ENCODE data around the gene RAP1GAP2.

Gene RAP1GAP2

DNA sequence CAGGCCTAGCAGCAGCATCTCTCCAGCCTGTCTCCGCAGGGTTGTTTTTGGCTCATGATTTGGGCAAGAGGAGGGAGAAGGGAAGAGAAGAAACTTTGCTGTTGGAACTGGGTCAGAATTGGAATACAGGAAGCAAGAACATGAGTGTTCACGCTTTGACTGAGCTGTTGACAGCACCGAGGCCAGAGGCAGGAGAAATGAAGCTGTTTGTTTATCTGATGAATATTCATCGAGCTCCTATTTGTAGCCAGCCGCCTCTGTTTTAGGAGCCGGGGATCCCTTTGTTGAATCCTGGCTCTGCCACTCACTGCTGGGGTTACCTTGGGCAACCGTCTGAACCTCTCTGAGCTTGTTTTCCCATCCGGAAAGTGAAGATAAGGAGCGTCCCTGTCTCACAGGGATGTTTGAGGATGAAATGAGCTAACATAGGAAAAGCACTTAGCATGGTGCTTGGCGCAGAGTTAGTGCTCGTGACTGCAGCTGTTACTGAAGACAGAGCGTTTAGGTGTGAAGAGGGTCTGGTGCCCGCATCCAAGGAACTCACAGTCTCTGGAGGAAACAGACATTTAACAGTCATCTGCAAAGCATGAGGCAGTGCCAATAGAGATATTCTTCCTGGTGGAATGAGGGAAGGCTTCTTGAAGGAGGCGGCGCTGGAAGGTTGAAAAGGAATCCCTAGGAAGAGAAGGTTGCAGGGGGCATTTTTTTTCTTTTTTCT lies 29.2 kb downstream of the RAP1GAP2 start:
- no peak for DNase-seq (ENCODE audit: insufficient read length, low spot score)
- no peak for FAIRE-seq
- TF ChIP-seq, protein P1, sequence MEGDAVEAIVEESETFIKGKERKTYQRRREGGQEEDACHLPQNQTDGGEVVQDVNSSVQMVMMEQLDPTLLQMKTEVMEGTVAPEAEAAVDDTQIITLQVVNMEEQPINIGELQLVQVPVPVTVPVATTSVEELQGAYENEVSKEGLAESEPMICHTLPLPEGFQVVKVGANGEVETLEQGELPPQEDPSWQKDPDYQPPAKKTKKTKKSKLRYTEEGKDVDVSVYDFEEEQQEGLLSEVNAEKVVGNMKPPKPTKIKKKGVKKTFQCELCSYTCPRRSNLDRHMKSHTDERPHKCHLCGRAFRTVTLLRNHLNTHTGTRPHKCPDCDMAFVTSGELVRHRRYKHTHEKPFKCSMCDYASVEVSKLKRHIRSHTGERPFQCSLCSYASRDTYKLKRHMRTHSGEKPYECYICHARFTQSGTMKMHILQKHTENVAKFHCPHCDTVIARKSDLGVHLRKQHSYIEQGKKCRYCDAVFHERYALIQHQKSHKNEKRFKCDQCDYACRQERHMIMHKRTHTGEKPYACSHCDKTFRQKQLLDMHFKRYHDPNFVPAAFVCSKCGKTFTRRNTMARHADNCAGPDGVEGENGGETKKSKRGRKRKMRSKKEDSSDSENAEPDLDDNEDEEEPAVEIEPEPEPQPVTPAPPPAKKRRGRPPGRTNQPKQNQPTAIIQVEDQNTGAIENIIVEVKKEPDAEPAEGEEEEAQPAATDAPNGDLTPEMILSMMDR (IDR thresholded peaks at IDR 0.05; ENCODE audit: insufficient read depth, missing control alignments), result no peak

DNA sequence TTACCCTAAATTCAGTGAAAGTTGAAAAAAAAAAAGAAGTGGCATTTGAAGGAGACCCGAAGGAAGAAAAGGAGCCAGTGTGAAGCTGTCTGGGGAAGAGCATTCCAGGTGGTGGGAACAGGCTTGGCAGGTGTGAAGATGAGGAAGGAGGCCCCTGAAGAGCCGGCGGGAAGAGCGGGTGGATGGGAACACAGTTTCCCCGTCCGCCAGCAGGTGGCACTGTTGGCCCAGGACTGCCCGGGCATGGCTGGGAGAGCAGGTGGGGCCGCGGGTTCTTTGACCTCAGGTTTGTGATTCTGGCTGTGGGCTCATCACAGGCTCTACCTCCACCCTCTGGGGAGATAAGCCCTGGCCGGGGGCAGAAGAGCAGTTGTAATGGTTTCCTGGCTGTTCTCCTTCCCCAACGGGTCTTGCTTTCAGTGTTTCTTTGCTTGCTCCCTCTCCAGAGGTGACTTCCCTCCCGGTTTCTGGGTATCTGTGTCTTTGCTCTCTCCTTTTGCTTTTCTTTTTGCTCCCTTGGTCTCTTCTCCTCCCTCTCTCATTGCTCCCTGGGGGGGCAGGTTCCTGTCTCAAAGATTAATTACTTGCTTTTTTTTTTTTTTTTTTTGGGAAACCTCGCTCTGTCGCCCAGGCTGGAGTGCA lies 32.3 kb downstream of the RAP1GAP2 start:
- DNase-seq (ENCODE audit: insufficient read length, low spot score), result peak; percentile 92
- TF ChIP-seq, protein P1 (IDR thresholded peaks at IDR 0.05; ENCODE audit: insufficient read depth, missing control alignments), result peak; percentile 58
- no peak for FAIRE-seq

DNA sequence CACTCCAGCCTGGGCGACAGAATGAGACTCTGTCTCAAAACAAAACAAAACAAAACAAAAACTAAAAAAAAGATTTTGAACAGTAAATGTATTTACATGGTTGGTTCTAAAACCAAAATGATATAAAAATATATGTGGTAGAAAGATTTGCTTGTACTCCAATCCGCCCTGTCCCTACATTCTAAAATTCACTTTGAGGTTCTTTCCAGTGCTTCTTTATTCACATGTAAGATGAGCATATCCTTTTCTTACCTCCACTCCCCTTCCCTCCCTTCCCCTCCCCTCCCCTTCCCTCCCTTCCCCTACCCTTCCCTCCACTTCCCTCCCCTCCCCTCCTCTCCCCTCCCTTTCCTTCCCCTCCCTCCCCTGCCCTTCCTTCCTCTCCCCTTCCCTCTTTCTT lies 34.4 kb downstream of the RAP1GAP2 start:
- FAIRE-seq, result no peak
- TF ChIP-seq, protein P1 (IDR thresholded peaks at IDR 0.05; ENCODE audit: insufficient read depth, missing control alignments), result no peak
- no peak for DNase-seq (ENCODE audit: insufficient read length, low spot score)

DNA sequence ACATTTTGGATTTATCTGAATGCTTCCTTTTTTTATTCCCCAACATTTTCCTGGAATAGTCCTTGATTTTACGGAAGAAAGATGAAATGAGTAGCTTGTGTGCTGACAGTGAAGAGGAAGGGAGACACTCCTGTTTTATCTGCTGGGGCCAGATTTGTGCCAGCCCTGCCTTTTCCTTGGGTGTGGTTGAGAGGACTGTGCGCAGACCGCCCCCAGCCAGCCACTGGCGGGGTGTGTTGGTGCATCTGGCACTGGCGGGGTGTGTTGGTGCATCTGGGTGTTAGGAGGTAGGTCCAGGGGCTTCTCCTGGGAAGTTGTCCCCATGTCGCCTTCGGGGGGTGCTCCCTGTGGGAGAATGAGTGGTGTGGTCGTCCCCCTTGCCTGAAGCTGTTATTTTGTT lies 39.5 kb downstream of the RAP1GAP2 start:
- TF ChIP-seq, protein P1 (IDR thresholded peaks at IDR 0.05; ENCODE audit: insufficient read depth, missing control alignments), result no peak
- DNase-seq (ENCODE audit: insufficient read length, low spot score) (no peak), FAIRE-seq (no peak)

DNA sequence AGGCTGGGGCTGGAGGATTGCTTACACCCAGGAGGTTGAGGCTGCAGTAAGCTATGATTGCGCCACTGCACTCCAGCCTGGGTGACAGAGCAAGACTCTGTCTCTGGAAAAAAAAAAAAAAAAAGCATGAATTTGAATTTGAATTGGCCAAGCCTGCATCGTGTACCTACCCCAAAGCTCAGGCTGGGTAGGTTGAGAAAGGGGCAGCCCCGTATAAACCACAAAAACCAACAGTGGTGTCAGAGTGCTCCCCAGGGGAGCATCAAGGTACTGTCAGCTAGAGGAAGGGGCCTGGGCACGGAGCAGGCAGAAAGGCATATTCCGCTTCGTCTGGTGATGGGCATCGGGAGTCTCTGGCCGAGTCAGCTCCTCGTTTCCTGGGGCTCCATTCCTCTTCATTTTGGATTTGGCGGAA lies 40.9 kb downstream of the RAP1GAP2 start:
- FAIRE-seq (no peak), DNase-seq (ENCODE audit: insufficient read length, low spot score) (no peak)
- TF ChIP-seq, protein P1 (IDR thresholded peaks at IDR 0.05; ENCODE audit: insufficient read depth, missing control alignments), result no peak

DNA sequence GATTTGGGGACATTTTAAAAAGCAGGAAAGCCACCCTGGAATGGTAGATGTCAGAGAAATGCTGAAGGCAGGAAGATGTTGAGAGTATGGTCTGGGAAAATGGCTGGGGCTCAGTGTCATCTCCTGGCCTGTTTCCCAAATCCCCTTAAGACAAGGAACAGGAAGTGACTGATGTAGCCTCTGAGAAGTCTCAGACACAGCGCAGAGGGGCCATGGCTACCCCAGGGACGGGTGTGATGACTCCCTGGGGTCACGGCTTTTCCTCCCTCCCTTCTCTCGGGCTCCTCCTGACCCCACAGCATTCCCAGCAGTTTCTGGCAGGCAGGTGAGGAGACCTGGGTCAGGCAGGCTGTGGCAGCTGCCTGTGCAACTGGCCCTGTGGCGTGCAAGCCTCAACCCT lies 45.4 kb downstream of the RAP1GAP2 start:
- DNase-seq (ENCODE audit: insufficient read length, low spot score) (no peak), FAIRE-seq (no peak)
- TF ChIP-seq, protein P1 (IDR thresholded peaks at IDR 0.05; ENCODE audit: insufficient read depth, missing control alignments), result no peak

DNA sequence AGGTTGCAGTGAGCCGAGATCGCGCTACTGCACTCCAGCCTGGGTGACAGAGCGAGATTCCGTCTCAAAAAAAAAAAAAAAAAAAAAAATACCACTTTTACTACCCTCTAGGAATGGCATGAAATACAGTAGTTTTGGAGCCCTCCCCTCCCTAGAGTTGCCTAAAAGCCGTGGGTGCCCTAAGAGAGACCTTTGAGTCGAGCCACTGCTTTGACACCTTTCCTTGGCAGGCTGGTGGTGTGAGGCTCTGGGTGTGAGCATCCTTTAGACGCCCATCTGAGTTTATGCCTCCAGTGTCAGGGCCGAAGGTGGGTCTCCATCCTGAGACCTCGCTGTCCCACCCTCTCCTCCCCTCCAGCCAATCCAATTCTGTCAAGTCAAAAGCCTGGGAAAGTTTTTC lies 46.2 kb downstream of the RAP1GAP2 start:
- no peak for DNase-seq (ENCODE audit: insufficient read length, low spot score)
- no peak for FAIRE-seq
- TF ChIP-seq, protein P1 (IDR thresholded peaks at IDR 0.05; ENCODE audit: insufficient read depth, missing control alignments), result no peak
